Right hindlimb (tissue), 1 donor: ENCODE data around the gene ATAD3B.

ENCODE experiments used
- DNase-seq: peaks from one replicate; pipeline ENCODE4 v3.0.0-alpha.2; 2018

The ATAD3B gene

DNA sequence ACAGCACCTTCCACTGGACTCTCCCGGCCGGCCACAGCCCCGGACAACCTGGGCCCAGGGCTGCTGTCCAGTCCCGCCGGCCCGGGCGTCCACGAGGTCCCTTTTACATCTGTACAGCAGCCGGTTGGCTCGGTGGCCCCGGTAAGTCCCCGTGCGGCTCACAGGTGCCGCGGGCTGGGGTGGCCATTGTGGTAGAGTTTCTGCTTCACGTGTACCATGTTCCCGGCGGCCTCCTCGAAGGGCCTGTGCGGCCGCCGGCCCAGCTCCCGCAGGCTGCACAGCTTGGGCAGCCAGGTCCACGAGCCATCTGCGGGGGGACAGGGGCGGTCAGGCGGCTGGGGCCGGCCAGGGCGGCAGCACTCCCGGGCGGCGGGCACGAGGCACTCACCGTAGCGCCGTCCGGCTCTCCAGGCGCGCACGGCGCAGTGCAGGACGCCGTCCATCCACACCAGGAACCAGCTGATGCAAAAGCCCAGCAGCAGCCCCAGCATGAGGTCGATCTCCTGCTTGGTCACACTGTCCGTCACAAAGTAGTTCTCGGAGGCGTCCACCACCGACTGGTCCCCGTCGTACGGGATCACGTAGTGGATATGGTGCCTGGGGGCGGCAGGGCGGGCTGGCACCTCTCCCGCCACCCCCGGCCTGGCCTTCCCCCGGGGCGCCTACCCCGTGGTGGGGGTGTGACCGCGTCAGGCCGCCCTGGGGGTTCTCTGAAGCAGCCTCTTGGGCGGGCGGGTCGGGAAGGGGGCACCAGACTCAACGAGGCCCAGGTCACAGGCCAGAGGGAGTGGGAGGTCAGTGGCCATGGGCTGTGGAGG is 63.8 kb downstream of the ATAD3B start:
- DNase-seq: no peak

DNA sequence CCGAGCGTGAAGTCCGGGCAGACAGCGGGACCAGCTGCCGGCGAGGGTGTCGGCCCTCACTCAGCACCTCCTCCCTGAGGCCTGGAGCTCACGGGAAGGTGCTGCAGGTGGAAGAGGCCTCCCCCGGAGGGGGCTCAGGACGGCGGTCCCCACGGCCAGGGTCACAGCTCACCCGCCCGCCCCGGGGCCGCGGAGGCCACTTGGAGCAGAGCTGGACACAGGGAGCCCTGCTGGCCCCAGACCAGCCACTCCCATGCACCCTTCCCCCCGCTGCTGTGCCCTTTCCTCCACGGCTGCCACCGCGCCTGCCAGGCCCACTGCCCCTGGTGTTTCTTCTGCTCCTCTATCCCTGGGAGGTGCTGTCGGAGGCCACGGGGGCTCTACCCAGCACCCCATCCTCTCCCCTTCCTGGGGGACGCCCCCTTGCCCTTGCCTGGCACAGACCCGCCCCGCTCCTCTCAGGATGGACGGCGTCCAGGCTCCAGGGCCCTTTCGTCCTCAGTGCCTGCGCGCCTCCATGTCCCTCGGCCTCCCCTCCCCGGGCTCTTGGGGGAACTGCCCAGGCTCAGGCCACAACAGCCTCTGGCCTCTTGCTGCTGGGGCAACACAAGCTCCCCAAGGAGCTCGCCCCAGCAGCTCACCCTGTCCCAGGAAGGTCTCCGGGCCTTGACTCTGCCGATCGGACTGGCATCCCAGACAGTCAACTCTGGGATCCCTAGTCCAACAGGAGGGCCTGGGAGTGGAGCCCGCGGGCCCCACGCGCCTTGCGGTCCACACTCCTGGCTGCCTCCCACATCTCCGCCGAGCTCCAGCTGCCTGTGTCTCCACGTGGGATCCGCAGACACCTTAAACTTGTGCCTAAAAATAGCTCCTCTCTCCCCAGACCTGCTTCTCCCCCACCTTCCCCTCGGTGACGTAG is 64.7 kb downstream of the ATAD3B start:
- DNase-seq: no peak

GRCh38 chr1:1536938-1537546 is 65.5 kb downstream of the ATAD3B start:
- DNase-seq: no peak

DNA sequence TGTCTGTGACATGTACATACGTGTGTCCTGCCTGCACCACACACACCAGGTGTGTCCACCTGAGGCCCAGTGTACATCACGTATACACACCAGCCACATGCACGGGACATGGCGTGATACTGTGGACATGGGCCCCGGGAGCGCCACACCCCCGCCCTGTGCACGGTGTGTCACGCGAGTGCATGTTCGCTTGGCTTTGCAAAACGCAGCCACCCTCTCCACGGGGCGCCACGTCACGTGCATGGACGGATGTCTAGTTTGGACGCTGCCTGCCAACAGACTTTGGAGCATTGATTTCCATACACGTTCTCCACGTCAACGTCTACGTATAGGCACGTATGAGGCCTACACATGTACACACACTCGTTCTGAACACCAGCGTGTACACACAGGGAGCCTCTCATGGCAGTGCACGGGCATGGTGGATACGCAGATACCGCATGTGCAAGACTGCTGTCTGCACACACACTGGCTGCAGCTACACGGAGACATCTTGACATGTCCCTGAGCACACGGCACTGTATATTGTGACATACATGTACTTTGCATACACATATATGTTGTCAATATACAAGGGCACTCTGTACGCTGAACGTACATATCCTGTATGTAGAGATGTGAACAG is 66.2 kb downstream of the ATAD3B start:
- DNase-seq: no peak

DNA sequence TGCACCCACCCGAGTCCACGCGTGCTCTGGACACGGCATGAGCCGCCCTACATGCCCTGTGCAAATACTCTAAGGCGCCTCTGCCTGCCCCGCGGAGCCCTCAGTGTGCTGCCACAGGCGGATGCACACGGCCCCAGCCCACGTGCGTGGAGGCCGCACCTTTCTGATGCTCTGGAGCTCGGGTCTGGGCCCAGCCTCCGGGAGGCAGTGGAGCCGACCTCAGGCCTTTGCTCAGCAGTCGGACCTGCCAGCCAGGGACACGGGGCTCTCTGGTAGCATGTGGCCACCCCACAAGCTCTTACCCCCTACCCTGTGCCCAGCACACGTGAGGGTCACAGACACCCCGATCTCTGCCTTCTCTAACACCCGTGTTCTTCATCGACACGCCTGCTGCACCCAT is 66.8 kb downstream of the ATAD3B start:
- DNase-seq: no peak

DNA sequence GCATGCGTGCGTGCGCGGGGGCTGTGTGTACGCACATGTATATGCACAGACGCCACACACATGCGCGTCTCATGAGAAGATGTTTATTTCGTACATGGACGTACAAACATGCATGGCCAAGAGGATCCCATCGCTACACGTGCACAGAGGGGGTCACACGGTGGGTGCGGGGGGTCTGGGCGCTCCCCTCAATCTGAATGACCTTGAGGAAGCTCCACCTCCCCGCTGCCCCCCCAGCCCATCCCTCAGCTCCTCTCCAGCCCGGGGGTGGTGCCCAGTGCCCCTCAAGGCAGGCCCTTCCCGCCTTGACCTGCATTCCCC is 67.4 kb downstream of the ATAD3B start:
- DNase-seq: no peak

- DNase-seq: peak; percentile 60
These were observed 67.9 kb downstream of the ATAD3B start for GRCh38 chr1:1539310-1540089.

GRCh38 chr1:1540090-1540817 is 68.7 kb downstream of the ATAD3B start, which contains the start of gene TMEM240:
Gene TMEM240 (minus strand): TSS chr1:1540624. CDS start chr1:1540346, 278 bp downstream.
- DNase-seq: peak; percentile 92

DNA sequence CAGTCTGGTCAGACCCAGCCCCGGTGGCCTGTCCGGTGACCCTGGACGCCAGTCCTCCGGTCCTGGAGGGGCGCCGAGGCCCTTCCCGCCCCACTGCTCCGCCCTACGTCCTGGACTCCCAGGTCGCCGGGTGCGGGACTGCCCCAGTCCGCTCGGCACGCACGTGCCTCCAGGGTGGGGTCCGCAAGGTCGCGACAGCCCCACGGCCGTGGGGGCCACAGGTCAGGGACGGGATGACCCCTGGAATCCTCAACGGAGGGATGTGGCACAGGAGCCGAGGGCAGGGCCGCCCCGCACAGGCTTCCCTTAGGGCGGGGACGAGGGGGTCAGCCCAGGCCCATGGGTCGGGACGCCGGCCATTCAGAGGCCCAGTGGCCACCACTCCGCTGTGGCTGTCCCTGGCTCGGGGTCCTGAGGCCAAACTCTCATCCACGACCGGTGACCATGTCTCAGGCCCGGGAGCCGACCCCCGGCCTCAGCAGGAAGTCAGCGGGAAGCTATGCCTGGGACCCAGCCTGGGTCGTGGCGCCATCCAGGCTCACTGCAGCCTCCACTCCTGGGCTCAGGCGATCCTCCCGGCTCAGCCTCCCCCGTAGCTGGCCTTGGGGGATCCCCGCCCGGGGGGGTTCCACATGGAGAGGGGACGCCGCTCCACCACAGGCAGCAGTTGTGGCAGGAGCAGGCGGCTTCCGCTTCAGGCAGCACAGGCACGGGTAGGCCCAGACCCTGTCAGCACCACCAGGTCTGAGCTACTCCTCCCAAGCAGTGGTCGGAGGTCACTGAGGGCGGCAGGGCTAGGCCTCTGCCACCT is 69.5 kb downstream of the ATAD3B start:
- DNase-seq: no peak

DNA sequence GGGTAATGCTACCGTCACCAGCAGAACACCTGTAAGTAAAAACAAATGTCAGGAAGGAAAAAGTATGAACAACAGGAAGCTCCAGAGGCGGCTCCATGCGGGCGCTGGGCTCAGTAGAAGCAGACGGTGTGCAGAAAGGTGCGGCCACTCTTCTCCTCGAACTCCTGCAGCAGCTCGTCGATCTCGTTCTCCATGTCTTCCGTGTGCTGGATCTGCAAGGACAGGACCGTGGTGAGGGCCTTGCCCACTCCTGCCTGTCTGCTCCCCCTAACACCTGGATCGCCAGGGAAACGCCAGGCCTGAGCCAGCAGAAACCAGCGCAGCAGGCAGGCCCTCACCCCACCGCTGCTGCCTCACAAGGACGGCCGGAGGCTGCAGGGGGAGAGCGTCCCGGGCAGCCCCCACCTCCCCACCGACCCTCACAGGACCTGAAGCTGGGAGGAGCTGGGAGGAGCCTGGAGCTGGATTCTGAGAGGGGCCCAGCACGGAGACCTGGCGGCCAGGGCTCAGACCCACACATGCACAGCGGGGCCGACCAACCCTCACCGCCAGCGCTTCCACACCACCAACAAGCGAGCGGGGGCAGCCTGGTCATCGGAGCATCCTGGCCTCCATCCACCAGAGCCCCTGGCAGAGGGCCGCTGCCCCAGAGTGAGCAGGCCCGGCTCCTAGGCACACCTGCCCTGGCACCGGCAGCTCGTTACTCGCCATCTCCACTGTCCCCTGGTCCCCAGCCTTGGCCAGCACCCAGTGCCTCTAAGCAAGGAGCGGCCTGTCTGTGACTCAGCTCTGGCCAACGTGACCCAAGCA is 70.6 kb downstream of the ATAD3B start:
- DNase-seq: no peak

DNA sequence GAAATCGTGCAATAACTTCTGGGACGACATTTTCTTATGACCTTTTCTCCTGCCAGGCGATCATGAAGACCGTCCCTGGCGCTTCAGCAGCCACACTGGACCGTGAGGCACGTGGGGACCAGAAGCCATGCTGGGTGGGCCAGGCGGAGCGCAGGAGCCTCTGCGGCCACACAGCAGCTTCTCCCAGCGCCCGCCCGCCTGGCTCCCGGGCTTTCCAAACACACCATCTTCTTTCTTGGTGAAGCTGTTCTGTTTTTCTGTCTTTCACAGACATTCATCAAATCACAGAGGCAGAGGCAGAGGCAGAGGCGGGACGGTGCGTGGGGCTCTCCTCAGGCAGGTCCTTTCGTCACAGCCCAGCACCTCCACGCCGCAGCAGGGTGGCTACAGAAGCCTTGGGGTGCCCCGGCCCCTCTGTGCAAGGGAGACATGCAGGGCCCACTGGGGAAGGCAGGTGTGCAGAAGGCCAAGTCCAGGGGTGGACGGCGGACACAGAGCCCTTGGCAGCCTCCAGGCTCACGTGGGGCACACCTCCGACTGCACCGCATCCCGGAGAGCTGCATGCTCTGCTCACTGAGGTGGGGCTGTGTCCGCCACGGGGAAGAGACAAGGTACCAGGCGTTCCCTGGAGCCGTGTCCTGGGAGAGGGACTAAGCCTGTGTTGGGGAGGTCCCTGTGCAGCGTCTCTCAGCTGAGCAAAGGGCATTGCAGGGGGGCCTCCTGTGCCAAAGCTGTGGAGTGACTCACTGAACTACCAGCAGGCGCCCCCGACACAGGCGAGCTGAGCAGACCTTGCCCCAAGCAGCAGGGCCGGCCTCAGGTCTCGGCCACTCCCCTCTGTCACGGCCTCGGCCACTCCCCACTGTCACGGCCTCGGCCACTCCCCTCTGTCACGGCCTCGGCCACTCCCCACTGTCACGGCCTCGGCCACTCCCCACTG is 71.5 kb downstream of the ATAD3B start:
- no peak for DNase-seq

- no peak for DNase-seq
These were observed 72.1 kb downstream of the ATAD3B start for GRCh38 chr1:1543706-1544099.

- DNase-seq: no peak
These were observed 73.0 kb downstream of the ATAD3B start for GRCh38 chr1:1544544-1544943.
